Neutrophil (primary cell): ENCODE measurements around the gene CHCHD6.

Experiments
- H3K27ac ChIP-seq: fragments of 200-600 bp; sonication (generic); 2 replicates; pipeline ENCODE4 v1.5.1; 2016; ENCODE audit warnings: mild to moderate bottlenecking, moderate library complexity
- H3K27me3 ChIP-seq: fragments of 200-600 bp; sonication (generic); 2 replicates; pipeline ENCODE4 v1.6.0; 2016; ENCODE audit warnings: mild to moderate bottlenecking
- H3K36me3 ChIP-seq: fragments of 200-600 bp; sonication (generic); 2 replicates; pipeline ENCODE4 v1.5.1; 2017
- H3K4me1 ChIP-seq, 2 experiments: fragments of 200-600 bp in 1 of 2; sonication (generic) in 1 of 2; 1 replicate in 1 of 2; 2 replicates in 1 of 2; pipeline versions ENCODE4 v1.5.1 to v1.6.1; 2013 to 2016; ENCODE audit warnings: low read depth in 1 of 2, low read length in 1 of 2, mild to moderate bottlenecking in 1 of 2, moderate library complexity in 1 of 2; ENCODE audit not compliant: control insufficient read depth in 1 of 2, insufficient read depth in 1 of 2
- H3K4me3 ChIP-seq, 2 experiments: fragments of 200-600 bp in 1 of 2; sonication (generic) in 1 of 2; 1 replicate in 1 of 2; 2 replicates in 1 of 2; pipeline ENCODE4 v1.5.1; 2013 to 2016; ENCODE audit warnings: low read depth in 1 of 2, low read length in 1 of 2, mild to moderate bottlenecking in 1 of 2, moderate library complexity in 1 of 2
- H3K9me3 ChIP-seq: fragments of 200-600 bp; sonication (generic); 2 replicates; pipeline ENCODE4 v1.5.1; 2016
- CTCF ChIP-seq: fragments of 200-600 bp; sonication (generic); IDR thresholded peaks from 2 replicates; pipeline ENCODE4 v1.5.1; 2016; ENCODE audit warnings: antibody characterized with exemption

Gene CHCHD6

GRCh38 chr3:126855374-126855773 lies 151.3 kb downstream of the CHCHD6 start:
- Histone ChIP-seq H3K27me3 (no peaks in the 10 kb centered on the region), H3K4me1 (no peaks in the 10 kb centered on the region), H3K9me3 (no peaks in the 10 kb centered on the region), H3K27ac (no peak overlapping the region), H3K4me3 (no peak overlapping the region), H3K36me3 (no peaks in the 10 kb centered on the region)
- no peak for TF ChIP-seq CTCF

GRCh38 chr3:126857928-126858327 lies 153.9 kb downstream of the CHCHD6 start:
- H3K4me1 ChIP-seq = no peaks in the 10 kb centered on the region
- H3K27me3 ChIP-seq = no peaks in the 10 kb centered on the region
- no peak for TF ChIP-seq CTCF
- H3K36me3 ChIP-seq = no peaks in the 10 kb centered on the region
- H3K27ac ChIP-seq = no peak overlapping the region
- H3K9me3 ChIP-seq = no peaks in the 10 kb centered on the region
- H3K4me3 ChIP-seq = no peak overlapping the region

GRCh38 chr3:126858401-126858800 lies 154.4 kb downstream of the CHCHD6 start:
- H3K4me1 ChIP-seq = no peaks in the 10 kb centered on the region
- no peak for TF ChIP-seq CTCF
- H3K4me3 ChIP-seq = no peak overlapping the region
- no peak overlapping the region for H3K27ac ChIP-seq
- no peaks in the 10 kb centered on the region for H3K9me3 ChIP-seq
- H3K27me3 ChIP-seq = no peaks in the 10 kb centered on the region
- H3K36me3 ChIP-seq = no peaks in the 10 kb centered on the region

GRCh38 chr3:126858887-126859286 lies 154.8 kb downstream of the CHCHD6 start:
- H3K27ac ChIP-seq = no peak overlapping the region
- H3K4me3 ChIP-seq = no peak overlapping the region
- H3K36me3 ChIP-seq = no peaks in the 10 kb centered on the region
- TF ChIP-seq CTCF = no peak
- H3K9me3 ChIP-seq = no peaks in the 10 kb centered on the region
- H3K27me3 ChIP-seq = no peaks in the 10 kb centered on the region
- no peaks in the 10 kb centered on the region for H3K4me1 ChIP-seq

GRCh38 chr3:126859415-126860246 lies 155.6 kb downstream of the CHCHD6 start:
- no peak for TF ChIP-seq CTCF
- Histone ChIP-seq H3K27me3 (no peaks in the 10 kb centered on the region), H3K27ac (no peak overlapping the region), H3K4me3 (no peak overlapping the region), H3K4me1 (no peaks in the 10 kb centered on the region), H3K9me3 (no peaks in the 10 kb centered on the region), H3K36me3 (no peaks in the 10 kb centered on the region)
